ENCODE results near the gene SMIM22.

DNA sequence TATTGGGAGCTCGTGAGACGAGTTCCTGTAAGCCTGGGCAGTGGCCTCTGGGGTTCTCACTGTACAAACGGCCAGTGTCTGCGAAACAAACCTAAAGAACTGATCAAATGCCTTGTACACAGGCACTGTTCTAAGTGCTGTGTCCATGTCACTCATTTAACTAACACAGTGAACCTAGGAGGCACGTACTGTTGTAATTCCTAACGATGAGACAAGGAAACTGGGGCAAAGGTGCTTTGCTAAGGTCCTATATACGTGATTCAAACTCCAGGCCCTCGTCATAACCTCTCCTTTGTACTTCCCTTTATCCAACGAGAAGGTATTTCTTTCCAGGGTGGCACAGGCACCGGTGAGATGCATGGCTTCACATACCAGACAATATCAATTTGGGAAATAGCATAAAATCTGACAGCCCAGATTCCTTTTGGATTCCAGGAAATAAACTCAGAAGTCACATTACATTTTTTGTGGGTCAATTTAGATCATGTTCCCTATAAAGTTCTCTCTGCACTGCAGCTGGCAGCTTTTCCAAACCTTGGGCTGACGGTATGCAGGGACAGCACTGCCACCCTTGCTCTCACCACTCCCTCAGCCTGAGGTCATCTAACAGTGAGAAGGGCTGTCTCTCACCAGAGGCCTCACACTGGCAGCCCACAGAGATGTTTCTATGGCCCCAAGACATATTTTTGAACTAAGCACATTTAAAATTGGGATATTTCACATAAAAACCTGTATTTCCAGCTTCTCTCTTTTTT lies 33.6 kb downstream of the SMIM22 start:
- TF ChIP-seq SP1 (IDR thresholded peaks at IDR 0.05) (no peak), SUZ12 (IDR thresholded peaks at IDR 0.05) (no peak), BHLHE40 (IDR thresholded peaks at IDR 0.05; ENCODE audit: borderline replicate concordance) (no peak), TARDBP (IDR thresholded peaks at IDR 0.05) (no peak), LEF1 (IDR thresholded peaks at IDR 0.05; ENCODE audit: borderline replicate concordance) (no peak), CTBP1 (IDR thresholded peaks at IDR 0.05; ENCODE audit: borderline replicate concordance) (no peak)
